ENCODE data around the gene TTC32. TPM values are rescaled to one million over a fixed set of nuclear protein-coding genes. Genes with fewer than 3 reads are reported as not detected.
"Not testable (repeated sequence)": the region's sequence is repeated elsewhere in the genome, so short reads cannot be mapped to it uniquely, and the experiment has no call there.

The TTC32 gene
- 2.7 TPM for total RNA-seq
- long read RNA-seq, partial matches to known transcripts = 0 of 2 reads
- long read RNA-seq, other reads (novel, unspliced or antisense) = 1 of 2 reads

GRCh38 chr2:19901442-19902215 is at the start of gene TTC32:
Gene TTC32 (minus strand): TSS chr2:19901983. CDS start chr2:19901854, 129 bp downstream.
- ATAC-seq = peak; percentile 98
- intact Hi-C loops (cut with DNase I) = no loop called here
- DNase-seq (ENCODE audit: missing footprints) = peak; percentile 96

- ATAC-seq = no peak
- intact Hi-C loops (cut with DNase I) = no loop called here
- DNase-seq (ENCODE audit: missing footprints) = no peak
Observed at GRCh38 chr2:19949071-19949470, 47.3 kb upstream of the TTC32 start.

- no peak for ATAC-seq
- no peak for DNase-seq (ENCODE audit: missing footprints)
- intact Hi-C loops (cut with DNase I) = no loop called here
Observed at GRCh38 chr2:19947184-19947940, 45.6 kb upstream of the TTC32 start.

- DNase-seq (ENCODE audit: missing footprints) = no peak
- intact Hi-C loops (cut with DNase I) = no loop called here
- ATAC-seq = no peak
Observed at GRCh38 chr2:19944205-19944845, 42.5 kb upstream of the TTC32 start.

GRCh38 chr2:19943189-19943588 is 41.4 kb upstream of the TTC32 start:
- ATAC-seq (no peak), DNase-seq (ENCODE audit: missing footprints) (no peak)
- intact Hi-C loops (cut with DNase I) = no loop called here

GRCh38 chr2:19942199-19942598 is 40.4 kb upstream of the TTC32 start:
- intact Hi-C loops (cut with DNase I) = no loop called here
- peak; percentile 76 for ATAC-seq
- no peak for DNase-seq (ENCODE audit: missing footprints)

GRCh38 chr2:19937004-19937403 is 35.2 kb upstream of the TTC32 start:
- no peak for ATAC-seq
- no peak for DNase-seq (ENCODE audit: missing footprints)
- intact Hi-C loops (cut with DNase I) = no loop called here

GRCh38 chr2:19936203-19936602 is 34.4 kb upstream of the TTC32 start:
- DNase-seq (ENCODE audit: missing footprints) (no peak), ATAC-seq (no peak)
- intact Hi-C loops (cut with DNase I) = no loop called here

- ATAC-seq = no peak
- intact Hi-C loops (cut with DNase I) = no loop called here
- DNase-seq (ENCODE audit: missing footprints) = no peak
Observed at GRCh38 chr2:19933351-19933981, 31.7 kb upstream of the TTC32 start.

GRCh38 chr2:19932928-19933327 is 31.1 kb upstream of the TTC32 start:
- intact Hi-C loops (cut with DNase I) = no loop called here
- ATAC-seq (no peak), DNase-seq (ENCODE audit: missing footprints) (no peak)

GRCh38 chr2:19929226-19929625 is 27.4 kb upstream of the TTC32 start:
- DNase-seq (ENCODE audit: missing footprints) (no peak), ATAC-seq (no peak)
- intact Hi-C loops (cut with DNase I) = no loop called here

GRCh38 chr2:19927816-19928215 is 26.0 kb upstream of the TTC32 start:
- ATAC-seq; intact Hi-C loops (cut with DNase I); DNase-seq (ENCODE audit: missing footprints): not testable (repeated sequence)

GRCh38 chr2:19924526-19924925 is 22.7 kb upstream of the TTC32 start:
- DNase-seq (ENCODE audit: missing footprints); ATAC-seq; intact Hi-C loops (cut with DNase I): not testable (repeated sequence)

- intact Hi-C loops (cut with DNase I); ATAC-seq; DNase-seq (ENCODE audit: missing footprints): not testable (repeated sequence)
Observed at GRCh38 chr2:19922188-19922587, 20.4 kb upstream of the TTC32 start.

- intact Hi-C loops (cut with DNase I) = no loop called here
- ATAC-seq (no peak), DNase-seq (ENCODE audit: missing footprints) (no peak)
Observed at GRCh38 chr2:19916385-19916950, 14.7 kb upstream of the TTC32 start.

- intact Hi-C loops (cut with DNase I) = no loop called here
- no peak for ATAC-seq
- DNase-seq (ENCODE audit: missing footprints) = no peak
Observed at GRCh38 chr2:19914266-19914975, 12.6 kb upstream of the TTC32 start.

GRCh38 chr2:19911808-19912509 is 10.2 kb upstream of the TTC32 start:
- intact Hi-C loops (cut with DNase I) = no loop called here
- no peak for DNase-seq (ENCODE audit: missing footprints)
- ATAC-seq = no peak

Data from Right ventricle myocardium inferior (tissue), 1 donor.